CD14-positive monocyte (primary cell): ENCODE measurements around the gene UQCRQ. TPM values are rescaled to one million over a fixed set of nuclear protein-coding genes. Genes with fewer than 3 reads are reported as not detected.

Source experiments
- DNase-seq, 3 donors: peaks; one replicate each; pipeline ENCODE4 v3.0.0-alpha.2; 2011 to 2022
- H2AFZ ChIP-seq: 2 replicates; pipeline ENCODE4 v1.6.0; 2012; ENCODE audit warnings: mild to moderate bottlenecking, low read depth, low read length, inconsistent platforms; ENCODE audit not compliant: insufficient read depth, poor library complexity, severe bottlenecking
- H3K27ac ChIP-seq, 2 donors: 1 replicate in 1 of 2; 2 replicates in 1 of 2; pipeline ENCODE4 v1.5.1; 2012 to 2013; ENCODE audit warnings: low read length in 2 of 2, control low read depth in 1 of 2, inconsistent platforms in 1 of 2, low read depth in 1 of 2, mild to moderate bottlenecking in 1 of 2
- H3K27me3 ChIP-seq, 2 donors: one replicate each; pipeline versions ENCODE4 v1.6.0 to v1.6.1; 2011 to 2013; ENCODE audit warnings: low read length in 2 of 2; ENCODE audit not compliant: control insufficient read depth in 2 of 2, insufficient read depth in 2 of 2
- H3K36me3 ChIP-seq, 2 donors: replicated peaks in 1 of 2; 1 replicate in 1 of 2; 2 replicates in 1 of 2; pipeline versions ENCODE4 v1.5.1 to v1.6.1; 2012 to 2013; ENCODE audit warnings: low read length in 2 of 2, control low read depth in 1 of 2, inconsistent platforms in 1 of 2, mild to moderate bottlenecking in 1 of 2; ENCODE audit not compliant: insufficient read depth in 2 of 2, control insufficient read depth in 1 of 2
- H3K4me1 ChIP-seq, 2 donors: 1 replicate in 1 of 2; 2 replicates in 1 of 2; pipeline versions ENCODE4 v1.5.1 to v1.6.1; 2012 to 2013; ENCODE audit warnings: low read length in 2 of 2, control low read depth in 1 of 2, inconsistent platforms in 1 of 2, mild to moderate bottlenecking in 1 of 2, moderate library complexity in 1 of 2; ENCODE audit not compliant: insufficient read depth in 2 of 2, control insufficient read depth in 1 of 2
- H3K4me2 ChIP-seq: replicated peaks from 2 replicates; pipeline ENCODE3; 2012; ENCODE audit warnings: low read length, moderate library complexity, mild to moderate bottlenecking; ENCODE audit not compliant: poor library complexity, severe bottlenecking; ENCODE audit errors: extremely low read depth
- H3K4me3 ChIP-seq, 3 experiments: fragments of 200-600 bp in 1 of 3; sonication (generic) in 1 of 3; replicated peaks in 1 of 3; 1 replicate in 2 of 3; 2 replicates in 1 of 3; pipeline ENCODE4 v1.5.1; 2011 to 2013; ENCODE audit warnings: low read length in 3 of 3, mild to moderate bottlenecking in 3 of 3, control low read depth in 2 of 3, low read depth in 2 of 3, inconsistent platforms in 1 of 3, moderate library complexity in 1 of 3
- H3K79me2 ChIP-seq: 2 replicates; pipeline ENCODE4 v1.6.0; 2012; ENCODE audit warnings: mild to moderate bottlenecking, control low read depth, inconsistent platforms, low read length, moderate library complexity; ENCODE audit not compliant: insufficient read depth
- H3K9ac ChIP-seq: 2 replicates; pipeline ENCODE4 v1.6.0; 2017; ENCODE audit warnings: low read length, mild to moderate bottlenecking; ENCODE audit not compliant: insufficient read depth, poor library complexity, severe bottlenecking
- H3K9me3 ChIP-seq, 2 donors: replicated peaks in 1 of 2; 1 replicate in 1 of 2; 2 replicates in 1 of 2; pipeline versions ENCODE4 v1.5.1 to v1.6.1; 2012 to 2013; ENCODE audit warnings: low read length in 2 of 2, control low read depth in 1 of 2; ENCODE audit not compliant: control insufficient read depth in 1 of 2, insufficient read depth in 1 of 2
- H4K20me1 ChIP-seq: 2 replicates; pipeline ENCODE4 v1.6.0; 2012; ENCODE audit warnings: mild to moderate bottlenecking, low read length, control low read depth, moderate library complexity; ENCODE audit not compliant: insufficient read depth
- H3K27ac Mint-ChIP-seq, 7 donors: one replicate each; pipeline ENCODE4 v1.8.0; 2020; ENCODE audit warnings: mild to moderate bottlenecking in 7 of 7, mixed read lengths in 7 of 7, moderate library complexity in 6 of 7, inconsistent platforms in 2 of 7
- H3K27me3 Mint-ChIP-seq, 3 donors: one replicate each; pipeline ENCODE4 v1.8.0; 2021 to 2022; ENCODE audit warnings: low read depth in 3 of 3, mild to moderate bottlenecking in 3 of 3, mixed read lengths in 3 of 3, moderate library complexity in 3 of 3, inconsistent platforms in 1 of 3
- H3K36me3 Mint-ChIP-seq, 2 donors: one replicate each; pipeline ENCODE4 v1.8.0; 2020; ENCODE audit warnings: mixed read lengths in 2 of 2, inconsistent platforms in 1 of 2, mild to moderate bottlenecking in 1 of 2
- H3K4me1 Mint-ChIP-seq: one replicate; pipeline ENCODE4 v1.8.0; 2020; ENCODE audit warnings: mild to moderate bottlenecking, mixed read lengths
- H3K4me3 Mint-ChIP-seq, 2 donors: one replicate each; pipeline ENCODE4 v1.8.0; 2020; ENCODE audit warnings: mild to moderate bottlenecking in 2 of 2, mixed read lengths in 2 of 2, moderate library complexity in 1 of 2
- H3K9me3 Mint-ChIP-seq, 7 donors: one replicate each; pipeline ENCODE4 v1.8.0; 2020 to 2022; ENCODE audit warnings: mixed read lengths in 7 of 7, mild to moderate bottlenecking in 6 of 7, moderate library complexity in 6 of 7, inconsistent platforms in 2 of 7
- WGBS: methylation state at CpG from one replicate; pipeline ENCODE4 v1.1.5; 2013; ENCODE audit warnings: missing lambda C conversion rate; ENCODE audit not compliant: insufficient coverage; 5-methylcytosine and 5-hydroxymethylcytosine counted together
- intact Hi-C, 2 donors: fragments of 100-400 bp; cut with micrococcal nuclease; formaldehyde crosslinking; loops; one replicate each; pipeline versions ENCODE4 v1.15.0 to v1.15.1; 2023
- polyA plus RNA-seq, 3 donors: library from polyadenylated mRNA; depleted of rRNA in 1 of 3; unstranded in 2 of 3; stranded (reverse) in 1 of 3; fragments of 300-500 nt in 2 of 3; fragments of >200 nt in 1 of 3; fragmentation: Illumina TruSeq in 2 of 3; gene quantifications; 1 replicate in 2 of 3; 2 replicates in 1 of 3; pipeline ENCODE4 v1.2.3, GENCODE V29; 2012 to 2021
- TF ChIP-seq, protein P1 (sequence below): fragments of 200-600 bp; IDR thresholded peaks from one replicate; pipeline ENCODE4 v1.8.0; 2022; ENCODE audit warnings: antibody characterized with exemption, mild to moderate bottlenecking

UQCRQ gene
- polyA plus RNA-seq, 3 donors, result 81.6 to 880 (median 879) TPM

GRCh38 chr5:132886064-132886823 is 19.8 kb downstream of the UQCRQ start:
- H3K9me3 Mint-ChIP-seq, result no peaks in the 10 kb centered on the region
- peaks cover 63 to 83% of the 10 kb centered on the region in 2 donors for H3K36me3 Mint-ChIP-seq
- no peak overlapping the region for H3K27ac Mint-ChIP-seq
- intact Hi-C loops, result loop anchor here (10.0 kb wide), 1 partner anchor 501 kb away; no protein-coding TSS in a partner anchor
- Histone ChIP-seq H3K27ac (no peak overlapping the region), H3K9me3 (no peaks in the 10 kb centered on the region), H2AFZ (no peak overlapping the region), H3K36me3 (peaks cover 57 to 84% of the 10 kb centered on the region in 2 donors), H3K9ac (no peak overlapping the region), H3K79me2 (no peaks in the 10 kb centered on the region), H3K27me3 (no peaks in the 10 kb centered on the region), H4K20me1 (no peaks in the 10 kb centered on the region), H3K4me1 (no peaks in the 10 kb centered on the region), H3K4me3 (no peak overlapping the region), H3K4me2 (no peak overlapping the region)
- no peak overlapping the region for H3K4me3 Mint-ChIP-seq
- WGBS, result 94% methylated on average over 5 of the region's 11 CpGs
- TF ChIP-seq, protein P1, sequence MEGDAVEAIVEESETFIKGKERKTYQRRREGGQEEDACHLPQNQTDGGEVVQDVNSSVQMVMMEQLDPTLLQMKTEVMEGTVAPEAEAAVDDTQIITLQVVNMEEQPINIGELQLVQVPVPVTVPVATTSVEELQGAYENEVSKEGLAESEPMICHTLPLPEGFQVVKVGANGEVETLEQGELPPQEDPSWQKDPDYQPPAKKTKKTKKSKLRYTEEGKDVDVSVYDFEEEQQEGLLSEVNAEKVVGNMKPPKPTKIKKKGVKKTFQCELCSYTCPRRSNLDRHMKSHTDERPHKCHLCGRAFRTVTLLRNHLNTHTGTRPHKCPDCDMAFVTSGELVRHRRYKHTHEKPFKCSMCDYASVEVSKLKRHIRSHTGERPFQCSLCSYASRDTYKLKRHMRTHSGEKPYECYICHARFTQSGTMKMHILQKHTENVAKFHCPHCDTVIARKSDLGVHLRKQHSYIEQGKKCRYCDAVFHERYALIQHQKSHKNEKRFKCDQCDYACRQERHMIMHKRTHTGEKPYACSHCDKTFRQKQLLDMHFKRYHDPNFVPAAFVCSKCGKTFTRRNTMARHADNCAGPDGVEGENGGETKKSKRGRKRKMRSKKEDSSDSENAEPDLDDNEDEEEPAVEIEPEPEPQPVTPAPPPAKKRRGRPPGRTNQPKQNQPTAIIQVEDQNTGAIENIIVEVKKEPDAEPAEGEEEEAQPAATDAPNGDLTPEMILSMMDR, result no peak
- no peaks in the 10 kb centered on the region for H3K27me3 Mint-ChIP-seq
- peaks cover 5% of the 10 kb centered on the region for H3K4me1 Mint-ChIP-seq
- DNase-seq, result no peak

DNA sequence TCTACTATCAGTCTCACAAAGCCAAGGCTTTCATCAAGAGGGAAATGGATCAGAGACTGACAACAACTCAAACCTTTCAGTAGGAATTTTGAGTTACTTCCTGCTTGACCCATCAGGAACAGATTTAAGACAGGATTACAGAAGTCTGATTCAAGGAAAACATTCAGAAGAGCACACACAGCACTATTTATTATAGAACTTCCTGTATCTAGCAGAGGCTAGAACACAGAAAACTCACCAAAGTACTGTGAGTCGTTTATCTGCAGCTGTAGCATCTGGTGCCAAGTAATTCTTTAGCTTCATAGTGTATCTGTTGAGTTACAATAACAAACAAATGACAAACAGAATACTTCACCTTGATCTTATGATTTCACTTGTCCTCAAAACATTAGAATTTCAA is 20.8 kb downstream of the UQCRQ start:
- no peaks in the 10 kb centered on the region for H3K9me3 ChIP-seq
- no peak overlapping the region for H3K4me3 Mint-ChIP-seq

More for the DNA sequence above, 20.8 kb downstream of the UQCRQ start:
- H2AFZ ChIP-seq, result no peak overlapping the region
- H3K4me1 ChIP-seq, result no peaks in the 10 kb centered on the region
- H3K27me3 ChIP-seq, result no peaks in the 10 kb centered on the region
- H3K9me3 Mint-ChIP-seq, result no peaks in the 10 kb centered on the region
- WGBS, result no CpG with 5 or more reads among the region's 1 CpG
- H3K4me2 ChIP-seq, result no peak overlapping the region
- H3K4me1 Mint-ChIP-seq, result peaks cover 5% of the 10 kb centered on the region
- no peaks in the 10 kb centered on the region for H4K20me1 ChIP-seq
- peaks cover 64 to 81% of the 10 kb centered on the region in 2 donors for H3K36me3 Mint-ChIP-seq
- H3K9ac ChIP-seq, result no peak overlapping the region
- H3K27ac Mint-ChIP-seq, result no peak overlapping the region
- H3K4me3 ChIP-seq, result no peak overlapping the region
- H3K27ac ChIP-seq, result no peak overlapping the region
- no peak for DNase-seq
- TF ChIP-seq, protein P1, result no peak
- intact Hi-C loops, result loop anchor here (10.0 kb wide), 1 partner anchor 502 kb away; no protein-coding TSS in a partner anchor
- no peaks in the 10 kb centered on the region for H3K27me3 Mint-ChIP-seq
- no peaks in the 10 kb centered on the region for H3K79me2 ChIP-seq
- peaks cover 58 to 84% of the 10 kb centered on the region in 2 donors for H3K36me3 ChIP-seq
